NCI-H2107 treated with DMSO at 0.1 percent for 48 hours (cell line): ENCODE data around the gene SLC48A1.
A peak's percentile ranks its signal among the peaks of the same experiment; 100 is the strongest.

Experiments used
- DNase-seq: peaks from one replicate; lab custom pipeline; 2025; ENCODE audit not compliant: unreplicated experiment; lab: John Stamatoyannopoulos, UW

SLC48A1 gene

DNA sequence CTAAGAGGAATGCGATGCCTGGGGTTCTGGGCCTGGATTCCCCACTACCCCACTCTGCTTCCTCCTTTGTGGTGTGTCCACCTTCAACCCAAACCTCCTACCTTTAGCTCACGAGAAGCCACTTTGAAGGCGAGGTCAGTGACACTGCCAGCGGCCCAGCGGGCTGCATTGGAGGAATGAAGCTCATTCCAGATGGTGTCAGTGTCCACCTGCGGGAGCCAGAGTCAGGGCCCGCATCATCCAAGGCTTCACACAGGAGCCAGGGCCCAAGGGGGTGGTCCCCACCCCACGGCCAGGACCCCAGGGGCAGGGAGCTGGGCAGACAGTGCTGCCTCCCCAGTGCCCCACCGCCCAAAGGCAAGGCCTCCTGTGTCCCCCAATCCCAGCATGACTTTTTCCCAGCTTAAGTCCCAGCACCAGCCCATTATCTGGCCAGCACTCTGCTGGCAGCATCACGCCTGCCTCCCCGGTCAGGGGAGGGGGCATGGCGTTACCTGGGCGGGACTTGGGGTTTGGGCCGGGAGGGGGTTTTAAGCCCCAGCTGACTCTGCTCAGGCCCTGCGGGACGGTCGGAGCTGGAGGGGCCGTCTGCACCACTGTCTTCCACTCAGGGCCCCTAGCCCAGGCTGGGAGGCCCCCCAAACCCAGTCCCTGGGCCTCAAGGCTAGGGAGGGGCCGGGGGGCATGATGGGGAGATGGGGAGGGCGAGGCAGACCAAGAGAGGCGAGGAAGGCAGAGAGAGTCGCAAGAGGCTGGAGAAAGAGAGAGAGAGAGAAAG lies 16.9 kb downstream of the SLC48A1 start:
- no peak for DNase-seq

DNA sequence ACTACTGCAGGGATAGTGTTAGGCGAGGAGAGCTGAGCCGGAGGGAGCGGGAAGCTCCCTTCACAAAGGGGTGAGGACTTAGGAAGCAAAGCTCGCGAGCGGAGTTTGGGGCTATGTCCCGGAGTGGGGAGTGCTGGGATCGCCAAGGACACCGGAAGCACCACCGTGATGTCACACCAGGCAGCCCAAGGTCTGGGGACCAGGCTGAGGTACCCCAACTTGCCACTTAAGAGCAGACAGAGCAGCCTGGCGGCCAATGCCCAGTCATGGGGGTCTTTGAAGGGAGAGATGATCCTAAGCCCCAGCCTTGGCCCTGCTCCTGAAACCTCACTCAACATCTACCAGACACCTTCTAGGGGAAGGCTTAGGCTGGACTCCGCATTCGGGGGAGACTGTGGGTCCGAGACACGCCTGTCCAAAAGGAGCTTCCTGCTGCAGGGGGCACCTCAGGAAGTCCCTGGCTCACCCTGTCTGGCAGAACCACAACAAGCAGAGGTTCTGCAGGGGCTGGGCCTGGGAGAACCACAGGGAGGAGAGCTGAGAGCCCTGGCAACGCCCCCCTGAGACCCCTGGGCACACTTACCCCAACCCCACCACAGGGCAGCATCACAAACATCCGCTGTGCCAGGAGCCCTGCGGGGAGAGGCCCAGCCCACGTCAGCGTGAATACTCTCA lies 17.8 kb downstream of the SLC48A1 start:
- DNase-seq = no peak

DNA sequence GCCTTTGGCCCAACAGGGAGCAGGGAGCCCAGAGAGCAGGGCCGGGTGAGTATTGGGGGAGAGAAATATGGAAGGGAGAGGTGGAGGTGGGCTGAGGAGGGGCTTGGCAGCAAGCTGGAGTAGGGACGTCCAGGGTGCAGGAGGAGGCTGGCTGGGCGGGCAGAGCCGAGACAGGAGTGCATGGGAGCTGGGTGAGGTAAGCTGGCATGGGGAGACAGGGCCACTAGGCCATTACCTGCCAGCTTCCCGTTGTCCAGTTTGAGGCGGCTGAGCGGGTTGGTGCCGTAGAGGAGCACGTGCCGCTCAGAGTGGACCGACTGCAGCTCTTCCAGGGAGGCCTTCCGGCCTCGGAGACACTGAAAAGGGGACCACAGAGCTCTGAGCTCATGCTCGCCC lies 18.3 kb downstream of the SLC48A1 start:
- no peak for DNase-seq

DNA sequence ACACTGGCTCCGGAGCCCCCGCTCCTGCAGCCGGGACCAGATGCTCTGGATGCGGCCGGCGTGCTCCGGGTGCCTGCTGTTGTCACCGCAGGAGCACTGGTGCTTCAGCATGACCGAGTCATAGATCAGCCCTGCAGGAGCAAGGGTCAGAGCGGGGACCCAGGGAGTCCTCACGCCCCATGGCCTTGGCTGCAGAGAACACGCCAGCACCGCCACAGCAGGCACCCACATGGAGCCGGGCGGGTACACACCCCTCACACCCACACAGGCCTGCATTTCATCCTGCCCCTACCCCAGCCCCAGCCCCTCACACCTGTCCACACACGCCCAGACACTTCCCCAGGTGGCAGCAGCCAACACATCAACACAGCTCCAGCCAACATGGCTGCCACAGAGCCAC lies 18.8 kb downstream of the SLC48A1 start:
- DNase-seq = no peak

DNA sequence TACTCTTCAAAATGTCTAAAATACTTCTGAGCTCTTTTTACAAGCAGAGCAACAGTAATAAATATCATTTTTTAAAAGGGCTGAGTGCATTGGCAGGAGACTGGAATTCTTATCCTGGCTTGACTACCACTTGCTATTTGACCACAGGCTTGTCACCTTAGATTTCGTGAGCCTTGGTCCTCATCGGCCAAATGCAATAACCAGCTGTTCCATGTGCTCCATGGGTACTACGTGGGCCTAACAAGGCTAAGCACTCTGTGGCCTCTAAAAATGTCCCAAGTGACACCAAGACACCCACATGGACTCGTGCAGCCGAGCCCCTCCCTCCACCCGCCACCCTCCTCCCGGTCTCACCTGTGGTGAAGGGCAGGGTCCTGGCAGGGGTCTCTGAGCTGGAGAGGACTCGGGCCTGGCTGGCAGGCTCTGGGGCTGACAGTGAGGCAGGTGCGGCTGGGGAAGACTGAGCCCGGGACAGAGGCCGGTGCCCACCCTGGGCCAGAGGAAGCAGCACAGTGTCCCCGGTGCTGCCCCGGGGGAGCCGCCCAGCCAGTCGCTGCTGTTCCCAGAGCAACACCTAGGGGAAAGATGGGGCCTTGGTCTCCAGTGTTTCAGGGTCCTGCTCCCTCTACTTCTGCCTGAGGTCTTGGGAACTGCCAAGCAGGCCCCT lies 20.1 kb downstream of the SLC48A1 start:
- DNase-seq = no peak

DNA sequence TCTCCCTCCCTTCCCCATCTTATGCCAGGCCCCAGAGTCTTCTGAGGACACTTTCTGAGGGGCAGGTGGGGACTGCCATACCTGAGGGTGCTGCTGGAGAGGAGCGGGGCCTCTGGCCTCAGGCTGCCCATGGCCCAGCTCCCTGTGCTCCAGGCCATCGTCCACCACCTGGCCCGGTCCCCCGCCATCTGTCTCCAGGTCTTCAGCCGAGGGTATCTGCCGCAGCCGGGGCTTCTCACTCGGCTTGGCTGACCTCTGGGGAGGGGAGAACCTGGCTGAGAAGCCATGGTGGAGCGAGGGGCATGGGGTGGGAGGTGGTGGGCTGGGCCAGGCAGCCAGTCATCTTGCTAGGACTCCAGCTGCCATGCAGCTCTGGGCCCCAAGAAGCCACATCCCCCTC lies 21.6 kb downstream of the SLC48A1 start:
- no peak for DNase-seq

DNA sequence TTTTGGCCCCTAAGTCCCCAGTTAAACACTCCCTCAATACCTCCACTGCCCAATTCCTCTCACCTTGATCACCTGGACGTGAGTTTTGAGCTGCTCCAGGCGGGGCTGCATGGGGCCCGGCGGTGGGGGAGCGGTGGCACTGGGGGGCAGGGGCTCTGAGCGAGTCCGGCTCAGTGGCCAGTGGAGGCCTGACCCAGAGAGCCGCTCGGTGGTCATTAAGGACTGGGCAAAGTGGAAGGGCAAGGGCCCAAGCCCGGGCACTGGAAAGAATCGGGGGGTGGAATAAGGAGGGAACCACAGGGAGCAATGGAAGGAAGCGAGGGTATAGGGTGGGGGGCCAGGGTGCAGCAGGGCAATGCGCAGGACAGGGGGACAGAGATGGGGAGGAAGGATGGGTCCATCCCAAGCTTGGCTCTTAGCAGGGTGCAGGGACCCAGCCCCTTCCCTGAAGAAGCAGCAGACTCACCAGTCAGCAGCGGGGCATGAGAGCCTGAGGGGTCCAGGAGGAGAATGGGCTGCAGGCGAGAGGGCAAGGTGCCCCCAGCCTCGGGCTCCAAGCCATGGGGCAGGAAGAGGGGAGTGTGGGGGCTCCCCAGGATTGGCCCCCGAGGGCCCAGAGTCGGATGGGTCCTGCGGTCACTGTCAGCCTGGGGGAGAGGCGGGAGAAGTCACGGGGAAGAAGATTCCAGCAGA lies 22.2 kb downstream of the SLC48A1 start:
- no peak for DNase-seq

DNA sequence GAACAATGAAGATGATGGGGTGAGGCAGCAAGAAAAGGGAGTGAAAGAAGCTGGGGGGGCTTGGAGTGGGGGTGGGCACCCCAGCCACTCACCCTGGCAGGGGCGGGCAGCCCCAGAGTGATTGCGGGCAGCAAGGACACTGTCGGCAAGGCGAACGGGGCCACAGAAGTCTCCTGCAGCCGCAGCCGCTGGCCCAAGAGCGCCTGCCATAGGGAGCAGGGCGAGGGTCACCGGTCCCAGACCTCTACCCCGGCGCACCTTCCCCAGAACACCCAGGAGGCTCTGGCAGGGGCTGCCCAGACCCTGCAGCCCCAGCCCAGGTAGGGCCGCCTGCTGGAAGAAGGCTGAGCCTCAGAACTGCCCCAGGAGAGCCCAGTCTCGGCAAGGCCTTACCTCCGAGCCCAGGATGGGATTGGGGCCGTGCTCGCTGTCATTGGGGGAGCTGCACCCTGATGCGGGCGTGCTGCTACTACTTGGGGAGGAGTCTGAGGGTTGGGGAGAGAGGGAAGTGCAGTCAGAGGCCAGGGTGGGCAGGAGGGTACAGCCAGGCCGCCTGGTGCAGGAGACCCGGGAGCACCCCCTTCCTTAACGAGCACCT lies 22.9 kb downstream of the SLC48A1 start:
- DNase-seq = no peak

DNA sequence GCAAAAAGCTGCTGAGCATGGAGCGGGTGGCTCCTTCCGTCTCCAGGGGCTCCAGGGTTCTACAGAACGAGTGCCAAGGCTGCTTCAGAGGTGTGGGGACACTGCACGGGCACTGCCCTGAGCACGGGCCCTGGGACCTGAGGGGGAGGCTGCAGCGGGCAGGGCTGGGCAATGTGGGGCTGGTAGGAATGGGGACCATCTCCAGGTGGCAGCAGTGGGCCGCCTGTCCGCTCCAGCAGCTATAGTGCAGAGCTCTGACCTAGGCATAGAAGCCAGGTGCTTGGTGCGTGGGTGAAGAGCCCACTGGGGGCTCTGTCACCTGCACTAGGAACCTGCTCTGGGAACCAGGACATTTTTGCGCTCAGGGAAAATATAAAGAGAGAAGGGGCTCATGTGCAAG lies 24.4 kb downstream of the SLC48A1 start:
- DNase-seq = peak; percentile 20

DNA sequence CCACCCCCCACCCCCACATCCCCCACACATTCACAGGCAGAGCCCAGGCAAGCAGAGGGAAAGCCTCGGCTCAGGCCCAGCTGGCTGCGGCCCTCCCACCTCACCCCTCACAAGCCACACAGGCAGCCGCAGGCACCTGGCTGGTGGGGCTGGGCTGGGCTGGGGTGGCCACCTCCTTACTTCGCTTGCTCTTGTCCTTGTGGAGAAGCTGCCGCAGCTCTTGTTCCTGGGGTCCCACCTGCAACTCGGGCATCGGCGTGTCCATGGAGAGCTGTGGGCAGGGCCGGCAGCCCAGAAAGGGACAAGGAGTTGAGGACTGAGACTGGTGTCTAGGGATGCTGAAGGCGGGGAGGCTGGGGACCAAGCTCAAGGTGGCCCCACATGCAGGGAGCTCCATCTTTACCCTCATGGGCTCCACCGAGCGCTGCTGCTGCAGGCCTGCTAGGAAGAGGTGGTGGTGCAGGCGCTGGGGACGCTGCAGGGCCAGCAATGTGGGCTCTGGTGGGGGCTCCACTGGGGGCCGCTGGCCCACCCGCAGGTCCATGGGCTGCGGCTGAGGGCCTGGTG lies 25.4 kb downstream of the SLC48A1 start:
- no peak for DNase-seq

DNA sequence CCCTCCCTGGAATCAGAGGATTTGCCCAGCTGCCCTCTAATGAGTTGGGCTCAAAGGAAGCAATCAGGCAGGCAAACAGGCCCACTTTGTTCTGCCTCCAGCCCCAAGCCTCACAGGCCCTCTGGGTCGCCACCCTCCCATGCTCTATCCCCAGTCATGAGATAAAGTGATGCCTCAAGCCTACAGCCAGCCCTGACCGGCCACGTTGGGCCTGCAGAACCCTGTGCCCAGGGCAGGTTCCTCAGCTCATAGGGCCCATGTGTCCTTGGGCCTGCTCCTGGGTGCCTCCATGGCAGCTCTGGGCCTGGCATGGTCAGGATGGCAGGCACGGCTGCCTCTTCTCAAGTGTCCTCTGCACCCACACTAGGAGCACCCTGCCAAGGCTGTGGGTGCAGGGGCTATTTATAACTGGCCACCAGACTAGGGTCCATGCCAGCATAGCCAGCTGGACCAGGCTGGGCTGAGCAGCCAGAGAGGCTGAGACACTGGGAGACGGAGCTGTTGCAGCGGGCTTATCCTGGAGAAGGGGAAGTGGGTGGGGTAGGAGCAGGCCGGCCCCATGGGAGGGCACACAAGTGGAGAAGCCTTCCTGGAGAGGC lies 26.4 kb downstream of the SLC48A1 start:
- no peak for DNase-seq

DNA sequence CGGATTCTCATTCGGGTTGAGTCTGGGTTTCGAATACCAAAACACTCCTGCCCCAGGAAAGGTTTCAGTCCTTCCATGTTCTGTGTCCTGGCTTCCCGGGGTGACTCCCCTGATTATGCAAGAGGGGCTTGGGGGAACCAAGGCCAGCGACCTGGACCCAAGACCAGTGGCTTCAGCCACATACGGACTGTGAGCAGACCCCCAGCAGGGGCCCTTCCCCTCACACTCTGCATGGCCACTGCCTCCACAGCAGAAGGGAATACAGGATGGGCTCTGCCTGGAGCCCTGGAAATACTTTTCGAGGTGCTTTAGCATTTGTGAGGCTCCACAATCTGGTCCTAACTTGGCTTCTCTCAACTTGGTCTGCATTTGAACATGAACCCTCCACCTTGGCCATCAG lies 27.5 kb downstream of the SLC48A1 start:
- DNase-seq = no peak

DNA sequence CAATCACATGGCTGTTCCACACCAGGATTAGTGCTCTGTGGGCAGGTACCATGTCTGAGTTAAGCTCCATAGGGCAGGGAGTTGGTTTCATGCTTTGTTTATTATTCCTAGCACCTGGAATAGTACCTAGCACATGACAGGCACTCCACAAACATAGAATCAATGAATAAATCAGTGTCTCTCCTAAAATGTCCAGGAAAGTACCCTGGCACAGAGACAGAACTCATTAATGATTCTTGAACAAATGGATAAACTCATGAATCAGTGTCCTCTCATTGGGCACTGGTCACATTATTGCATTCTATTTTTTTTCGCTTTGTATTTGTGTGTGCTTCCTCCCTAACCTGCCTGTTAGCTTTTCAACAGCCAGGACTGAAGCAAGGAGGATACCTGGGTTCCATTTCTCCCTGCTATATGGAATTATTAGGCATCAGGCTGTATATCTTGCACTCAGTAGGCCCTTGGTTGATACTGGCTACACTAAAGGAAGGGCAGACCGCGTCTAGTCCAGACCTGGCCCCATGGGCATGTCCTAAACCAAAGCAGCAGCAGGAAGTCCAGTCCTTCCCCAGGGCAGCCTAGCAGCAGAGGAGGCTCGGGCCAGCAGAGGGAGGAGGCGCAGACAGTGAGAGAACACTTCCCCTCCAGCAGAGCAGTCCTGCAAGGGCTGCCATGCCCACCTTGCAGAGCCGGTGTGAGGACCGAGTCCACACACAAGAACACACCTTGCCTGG lies 28.3 kb downstream of the SLC48A1 start:
- no peak for DNase-seq

DNA sequence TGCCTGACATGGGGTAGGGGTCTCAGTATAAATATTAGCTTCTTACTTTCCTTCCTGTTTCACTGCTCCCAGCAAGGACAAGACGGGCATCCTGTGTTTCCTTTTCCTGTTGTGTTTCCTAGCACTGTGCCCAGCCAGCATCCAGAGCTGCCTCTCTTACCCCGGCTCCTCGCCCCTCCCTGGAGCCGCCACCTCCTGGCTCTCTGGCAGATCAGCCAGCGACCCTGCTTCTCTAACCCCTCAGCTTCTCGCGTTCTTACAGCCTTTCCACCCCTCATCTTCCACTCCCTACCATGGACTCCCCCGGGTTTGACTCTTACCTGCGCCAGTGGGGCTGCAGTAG lies 28.8 kb downstream of the SLC48A1 start:
- DNase-seq = no peak

DNA sequence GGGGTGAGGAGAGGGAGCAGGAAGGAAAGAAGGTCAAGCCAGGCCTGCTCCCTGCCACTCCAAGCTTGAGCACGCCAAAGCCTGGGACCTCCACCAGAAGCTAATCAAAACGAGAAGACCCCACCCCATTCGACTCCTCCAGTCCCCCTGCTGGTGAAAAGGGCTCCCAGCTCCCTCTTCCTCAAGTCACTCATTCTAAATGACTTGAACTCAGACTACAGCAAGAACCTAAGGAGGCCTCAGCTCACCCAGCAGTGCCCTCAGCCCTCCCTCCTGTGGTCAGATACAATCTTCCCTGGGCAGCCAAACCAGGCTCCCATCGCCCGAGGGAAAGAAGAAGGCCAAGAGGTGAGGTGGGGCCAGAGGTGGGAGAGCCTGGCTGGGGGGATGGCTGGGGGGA lies 29.3 kb downstream of the SLC48A1 start:
- no peak for DNase-seq

DNA sequence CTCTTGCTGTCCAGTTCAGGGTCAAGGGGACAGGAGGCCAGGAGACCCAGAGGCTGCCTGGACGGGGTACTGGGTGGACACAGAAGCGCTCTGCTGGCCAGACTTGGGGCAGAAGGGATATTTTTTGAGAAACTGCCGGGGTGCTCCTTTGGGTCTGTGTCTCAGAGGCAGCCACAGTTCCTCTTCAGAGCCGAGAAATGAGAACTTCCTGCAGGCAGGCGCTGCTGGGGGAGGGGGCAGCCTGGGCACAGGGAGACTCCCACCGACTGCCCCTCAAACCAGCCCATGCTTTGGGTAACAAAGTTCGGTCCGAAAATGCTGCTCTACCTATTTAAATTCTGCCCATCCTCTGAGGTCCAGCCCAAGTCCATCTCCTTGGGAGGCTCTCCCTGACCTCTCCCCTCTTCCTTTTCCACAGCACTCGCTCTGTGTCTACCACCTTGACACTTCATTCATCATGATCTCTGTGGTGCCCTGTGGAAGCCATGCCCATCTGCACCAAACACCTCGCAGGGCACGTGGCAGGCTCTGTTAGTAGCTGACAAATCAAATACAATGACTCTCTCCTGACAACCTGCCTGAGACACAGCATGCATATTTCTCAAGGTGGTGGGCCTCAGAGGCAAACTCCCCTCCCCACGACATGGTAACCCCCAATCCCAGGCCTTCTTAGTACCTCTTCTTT lies 30.3 kb downstream of the SLC48A1 start:
- no peak for DNase-seq

DNA sequence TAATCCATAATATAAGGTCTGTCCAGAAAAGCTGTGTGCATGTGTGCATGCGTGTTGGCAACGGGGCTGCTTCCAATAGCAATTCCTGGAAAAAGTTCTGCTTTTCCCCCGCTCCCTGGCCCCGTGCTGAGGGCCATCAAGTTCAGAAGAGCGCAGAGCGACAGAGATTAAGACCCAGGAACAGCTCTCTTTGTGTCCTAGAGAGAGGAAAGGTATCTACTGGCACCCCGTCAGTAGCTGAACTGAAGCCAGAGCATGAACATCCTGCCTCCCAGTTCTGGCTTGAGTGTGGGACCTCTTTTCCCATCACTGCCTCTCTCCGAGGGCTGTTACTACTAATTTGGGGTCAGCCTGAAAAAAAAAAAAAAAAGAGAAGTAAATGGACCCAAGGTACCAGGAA lies 31.1 kb downstream of the SLC48A1 start:
- DNase-seq = no peak

DNA sequence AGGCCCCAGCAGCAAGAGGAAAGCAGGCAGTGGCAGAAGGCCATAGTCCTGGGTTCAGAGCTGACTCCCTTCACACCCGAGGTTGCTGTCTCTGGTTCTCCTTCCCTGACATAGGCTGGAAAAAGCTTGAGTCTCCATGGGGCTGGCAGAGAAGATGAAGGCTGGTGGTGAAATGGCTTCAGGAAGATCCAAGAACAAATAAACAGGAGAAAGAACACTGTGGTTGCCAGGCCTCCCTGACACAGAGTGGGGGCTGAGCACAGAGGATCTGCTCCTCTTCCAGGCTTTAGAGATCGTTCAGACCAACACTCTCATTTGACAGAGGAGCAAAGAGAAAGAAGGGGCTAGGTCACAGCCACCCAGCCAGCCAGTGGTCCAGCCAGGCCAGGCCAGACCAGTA lies 32.4 kb downstream of the SLC48A1 start:
- DNase-seq = no peak

DNA sequence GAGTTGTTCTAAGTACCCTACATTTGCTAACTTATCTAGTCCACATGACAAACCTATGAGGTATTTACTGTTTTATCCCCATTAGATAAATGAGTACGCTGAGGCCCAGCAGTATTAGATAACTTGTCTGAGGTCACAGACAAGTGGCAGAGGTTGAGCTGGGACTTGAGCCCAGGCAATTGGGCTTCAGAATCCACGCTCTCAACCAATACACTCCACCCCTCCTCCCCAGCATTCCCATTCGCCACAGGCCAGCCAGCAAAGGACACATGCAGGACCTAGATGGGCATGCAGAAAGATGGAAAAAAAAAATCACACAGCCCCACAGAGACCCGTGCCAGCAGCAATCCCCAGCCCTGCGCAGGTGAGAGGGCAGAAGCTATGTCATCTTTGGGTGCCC lies 34.3 kb downstream of the SLC48A1 start:
- DNase-seq = no peak
